ENCODE measurements around the gene RXRB.
A peak's percentile ranks its signal among the peaks of the same experiment; 100 is the strongest.
"Not testable (repeated sequence)": the region's sequence is repeated elsewhere in the genome, so short reads cannot be mapped to it uniquely, and the experiment has no call there.

RXRB gene

GRCh38 chr6:33200219-33201146 is at the start of gene RXRB, which contains the start of gene SLC39A7:
Gene RXRB, minus strand, starts transcription at chr6:33200665. Its CDS starts 189 bp downstream, at chr6:33200476.
Gene SLC39A7, plus strand, starts transcription at chr6:33200867. Its CDS starts 379 bp downstream, at chr6:33201246.
- DNase-seq, result peak; percentile 97 to 98

- DNase-seq, result no peak
Observed at GRCh38 chr6:33249732-33250630, 49.5 kb upstream of the RXRB start.

- peak; percentile 98 to 99 for DNase-seq
Observed at GRCh38 chr6:33248932-33249731, 48.7 kb upstream of the RXRB start.

- peak in 1 of 2 experiments; percentile 65 for DNase-seq
Observed at GRCh38 chr6:33248643-33248931, 48.1 kb upstream of the RXRB start.

- peak; percentile 49 to 79 for DNase-seq
Observed at GRCh38 chr6:33247977-33248642, 47.6 kb upstream of the RXRB start.

- no peak for DNase-seq
Observed at GRCh38 chr6:33243476-33243875, 43.0 kb upstream of the RXRB start.

GRCh38 chr6:33241968-33242367 is 41.5 kb upstream of the RXRB start:
- no peak for DNase-seq

GRCh38 chr6:33237741-33238140 is 37.3 kb upstream of the RXRB start:
- no peak for DNase-seq

- DNase-seq, result no peak
Observed at GRCh38 chr6:33236852-33237251, 36.4 kb upstream of the RXRB start.

- DNase-seq, result no peak
Observed at GRCh38 chr6:33236328-33236727, 35.9 kb upstream of the RXRB start.

GRCh38 chr6:33235221-33235634 is 34.8 kb upstream of the RXRB start:
- no peak for DNase-seq

GRCh38 chr6:33226503-33227120 is 26.1 kb upstream of the RXRB start:
- DNase-seq, result not testable (repeated sequence)

- DNase-seq, result no peak
Observed at GRCh38 chr6:33217681-33218080, 17.2 kb upstream of the RXRB start.

GRCh38 chr6:33217246-33217645 is 16.8 kb upstream of the RXRB start:
- DNase-seq, result no peak

GRCh38 chr6:33216117-33216649 is 15.7 kb upstream of the RXRB start:
- DNase-seq, result no peak

- DNase-seq, result no peak
Observed at GRCh38 chr6:33215271-33216116, 15.0 kb upstream of the RXRB start.

- DNase-seq, result no peak
Observed at GRCh38 chr6:33213989-33214335, 13.5 kb upstream of the RXRB start.

- no peak for DNase-seq
Observed at GRCh38 chr6:33213166-33213988, 12.9 kb upstream of the RXRB start.

- no peak for DNase-seq
Observed at GRCh38 chr6:33212857-33213165, 12.3 kb upstream of the RXRB start.
